Measurements from ENCODE around the gene PSMC6.

The PSMC6 gene

DNA sequence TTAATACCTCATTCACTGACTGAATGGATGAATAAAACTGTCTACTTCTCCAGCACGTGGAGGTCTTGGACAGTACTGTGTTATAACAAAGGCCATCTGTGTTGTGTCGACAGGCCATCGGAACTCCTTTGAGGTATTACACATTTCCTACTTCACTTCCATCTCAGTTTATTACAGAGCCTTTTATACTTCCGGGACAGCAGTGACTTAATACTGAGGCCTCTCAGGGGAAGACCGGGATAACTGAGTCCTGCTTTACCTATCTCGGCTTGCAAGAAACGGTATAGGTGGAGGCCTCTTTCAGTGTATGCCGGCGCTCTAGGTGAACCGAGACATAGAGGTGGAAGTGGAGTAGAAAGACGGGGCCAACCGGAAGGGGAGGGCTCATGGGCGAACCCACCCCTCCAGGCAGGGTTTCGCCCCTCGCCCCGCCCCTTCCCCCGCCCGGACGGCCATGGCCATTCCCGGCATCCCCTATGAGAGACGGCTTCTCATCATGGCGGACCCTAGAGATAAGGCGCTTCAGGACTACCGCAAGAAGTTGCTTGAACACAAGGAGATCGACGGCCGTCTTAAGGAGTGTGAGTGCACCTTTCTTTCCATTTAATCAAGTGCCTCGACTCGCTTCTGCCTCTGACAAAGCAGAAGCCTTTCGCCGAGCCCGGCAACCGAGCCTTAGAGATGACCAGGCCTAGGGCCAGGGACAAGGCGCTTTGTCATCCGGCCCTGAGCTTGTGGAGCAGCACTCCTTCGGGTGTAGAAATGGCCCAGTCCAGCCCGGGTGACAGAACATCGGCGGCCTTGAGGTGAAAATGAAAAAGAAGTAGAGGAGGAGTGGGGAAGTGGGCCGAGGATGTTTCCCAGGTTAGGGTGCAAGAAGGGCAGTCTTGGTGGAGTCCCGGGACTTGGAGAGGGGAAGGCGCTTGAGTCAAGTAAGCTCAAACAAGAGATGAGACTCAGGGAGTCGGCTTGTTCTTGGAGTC, at the start of gene PSMC6 (continued):
- TF ChIP-seq ZBTB11 (tag by site-specific recombination; conservative IDR thresholded peaks at IDR 0.05; ENCODE audit: low read depth) (peak; percentile 51), WT1 (tag by site-specific recombination; IDR thresholded peaks at IDR 0.05) (no peak), BCL11B (tag by site-specific recombination; IDR thresholded peaks at IDR 0.05; ENCODE audit: low read depth) (0 out of 2 replicates have a peak, but pooled peaks have one; percentile 22), ZFP41 (tag by site-specific recombination; IDR thresholded peaks at IDR 0.05; ENCODE audit: borderline replicate concordance) (no peak), ZNF670 (tag by site-specific recombination; IDR thresholded peaks at IDR 0.05; ENCODE audit: low read depth) (no peak), ZBTB48 (tag by site-specific recombination; IDR thresholded peaks at IDR 0.05) (0 out of 2 replicates have a peak, but pooled peaks have one; percentile 40), ZBTB20 (tag by site-specific recombination; IDR thresholded peaks at IDR 0.05) (peak; percentile 55), ZNF76 (tag by site-specific recombination; IDR thresholded peaks at IDR 0.05; ENCODE audit: borderline replicate concordance, low read depth) (peak; percentile 85), ZNF600 (tag by site-specific recombination; IDR thresholded peaks at IDR 0.05) (no peak), ZNF776 (tag by site-specific recombination; IDR thresholded peaks at IDR 0.05; ENCODE audit: borderline replicate concordance) (no peak), ZNF214 (tag by site-specific recombination; IDR thresholded peaks at IDR 0.05; ENCODE audit: borderline replicate concordance) (no peak), EGR2 (tag by site-specific recombination; IDR thresholded peaks at IDR 0.05; ENCODE audit: low read depth) (no peak), ZNF501 (tag by site-specific recombination; IDR thresholded peaks at IDR 0.05) (no peak), ZXDB (tag by site-specific recombination; IDR thresholded peaks at IDR 0.05) (peak; percentile 61), ZEB2 (tag by site-specific recombination; IDR thresholded peaks at IDR 0.05) (no peak), ZNF791 (tag by site-specific recombination; IDR thresholded peaks at IDR 0.05) (no peak), ZNF529 (tag by site-specific recombination; IDR thresholded peaks at IDR 0.05; ENCODE audit: insufficient replicate concordance) (no peak), ZNF112 (tag by site-specific recombination; IDR thresholded peaks at IDR 0.05) (no peak), FEZF1 (tag by site-specific recombination; IDR thresholded peaks at IDR 0.05) (no peak), ZNF324 (tag by site-specific recombination; IDR thresholded peaks at IDR 0.05) (no peak), OSR2 (tag by site-specific recombination; IDR thresholded peaks at IDR 0.05) (no peak), TRIM28 (IDR thresholded peaks at IDR 0.05; ENCODE audit: borderline replicate concordance, low read length) (peak; percentile 15; the same call in 1 of the 2 replicates), ZNF398 (tag by site-specific recombination; IDR thresholded peaks at IDR 0.05) (no peak)
- TF ChIP-seq, protein P1, sequence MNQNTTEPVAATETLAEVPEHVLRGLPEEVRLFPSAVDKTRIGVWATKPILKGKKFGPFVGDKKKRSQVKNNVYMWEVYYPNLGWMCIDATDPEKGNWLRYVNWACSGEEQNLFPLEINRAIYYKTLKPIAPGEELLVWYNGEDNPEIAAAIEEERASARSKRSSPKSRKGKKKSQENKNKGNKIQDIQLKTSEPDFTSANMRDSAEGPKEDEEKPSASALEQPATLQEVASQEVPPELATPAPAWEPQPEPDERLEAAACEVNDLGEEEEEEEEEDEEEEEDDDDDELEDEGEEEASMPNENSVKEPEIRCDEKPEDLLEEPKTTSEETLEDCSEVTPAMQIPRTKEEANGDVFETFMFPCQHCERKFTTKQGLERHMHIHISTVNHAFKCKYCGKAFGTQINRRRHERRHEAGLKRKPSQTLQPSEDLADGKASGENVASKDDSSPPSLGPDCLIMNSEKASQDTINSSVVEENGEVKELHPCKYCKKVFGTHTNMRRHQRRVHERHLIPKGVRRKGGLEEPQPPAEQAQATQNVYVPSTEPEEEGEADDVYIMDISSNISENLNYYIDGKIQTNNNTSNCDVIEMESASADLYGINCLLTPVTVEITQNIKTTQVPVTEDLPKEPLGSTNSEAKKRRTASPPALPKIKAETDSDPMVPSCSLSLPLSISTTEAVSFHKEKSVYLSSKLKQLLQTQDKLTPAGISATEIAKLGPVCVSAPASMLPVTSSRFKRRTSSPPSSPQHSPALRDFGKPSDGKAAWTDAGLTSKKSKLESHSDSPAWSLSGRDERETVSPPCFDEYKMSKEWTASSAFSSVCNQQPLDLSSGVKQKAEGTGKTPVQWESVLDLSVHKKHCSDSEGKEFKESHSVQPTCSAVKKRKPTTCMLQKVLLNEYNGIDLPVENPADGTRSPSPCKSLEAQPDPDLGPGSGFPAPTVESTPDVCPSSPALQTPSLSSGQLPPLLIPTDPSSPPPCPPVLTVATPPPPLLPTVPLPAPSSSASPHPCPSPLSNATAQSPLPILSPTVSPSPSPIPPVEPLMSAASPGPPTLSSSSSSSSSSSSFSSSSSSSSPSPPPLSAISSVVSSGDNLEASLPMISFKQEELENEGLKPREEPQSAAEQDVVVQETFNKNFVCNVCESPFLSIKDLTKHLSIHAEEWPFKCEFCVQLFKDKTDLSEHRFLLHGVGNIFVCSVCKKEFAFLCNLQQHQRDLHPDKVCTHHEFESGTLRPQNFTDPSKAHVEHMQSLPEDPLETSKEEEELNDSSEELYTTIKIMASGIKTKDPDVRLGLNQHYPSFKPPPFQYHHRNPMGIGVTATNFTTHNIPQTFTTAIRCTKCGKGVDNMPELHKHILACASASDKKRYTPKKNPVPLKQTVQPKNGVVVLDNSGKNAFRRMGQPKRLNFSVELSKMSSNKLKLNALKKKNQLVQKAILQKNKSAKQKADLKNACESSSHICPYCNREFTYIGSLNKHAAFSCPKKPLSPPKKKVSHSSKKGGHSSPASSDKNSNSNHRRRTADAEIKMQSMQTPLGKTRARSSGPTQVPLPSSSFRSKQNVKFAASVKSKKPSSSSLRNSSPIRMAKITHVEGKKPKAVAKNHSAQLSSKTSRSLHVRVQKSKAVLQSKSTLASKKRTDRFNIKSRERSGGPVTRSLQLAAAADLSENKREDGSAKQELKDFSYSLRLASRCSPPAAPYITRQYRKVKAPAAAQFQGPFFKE (tag by site-specific recombination; IDR thresholded peaks at IDR 0.05; ENCODE audit: borderline replicate concordance), result no peak
- TF ChIP-seq, protein P2, sequence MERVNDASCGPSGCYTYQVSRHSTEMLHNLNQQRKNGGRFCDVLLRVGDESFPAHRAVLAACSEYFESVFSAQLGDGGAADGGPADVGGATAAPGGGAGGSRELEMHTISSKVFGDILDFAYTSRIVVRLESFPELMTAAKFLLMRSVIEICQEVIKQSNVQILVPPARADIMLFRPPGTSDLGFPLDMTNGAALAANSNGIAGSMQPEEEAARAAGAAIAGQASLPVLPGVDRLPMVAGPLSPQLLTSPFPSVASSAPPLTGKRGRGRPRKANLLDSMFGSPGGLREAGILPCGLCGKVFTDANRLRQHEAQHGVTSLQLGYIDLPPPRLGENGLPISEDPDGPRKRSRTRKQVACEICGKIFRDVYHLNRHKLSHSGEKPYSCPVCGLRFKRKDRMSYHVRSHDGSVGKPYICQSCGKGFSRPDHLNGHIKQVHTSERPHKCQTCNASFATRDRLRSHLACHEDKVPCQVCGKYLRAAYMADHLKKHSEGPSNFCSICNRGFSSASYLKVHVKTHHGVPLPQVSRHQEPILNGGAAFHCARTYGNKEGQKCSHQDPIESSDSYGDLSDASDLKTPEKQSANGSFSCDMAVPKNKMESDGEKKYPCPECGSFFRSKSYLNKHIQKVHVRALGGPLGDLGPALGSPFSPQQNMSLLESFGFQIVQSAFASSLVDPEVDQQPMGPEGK (tag by site-specific recombination; IDR thresholded peaks at IDR 0.05), result 0 out of 2 replicates have a peak, but pooled peaks have one; percentile 40

Data from HEK293 (cell line).